Nephron (organoid): ENCODE data around the gene MCM10.
A peak's percentile ranks its signal among the peaks of the same experiment; 100 is the strongest.

Source experiments
- H3K27ac Mint-ChIP-seq, 3 experiments: 2 replicates each; pipeline ENCODE4 v1.8.0; 2020; ENCODE audit warnings: mixed read lengths in 3 of 3, mild to moderate bottlenecking in 2 of 3, moderate library complexity in 1 of 3
- H3K27me3 Mint-ChIP-seq: 2 replicates; pipeline ENCODE4 v1.8.0; 2021; ENCODE audit warnings: low read depth, mild to moderate bottlenecking, moderate library complexity, mixed read lengths
- H3K36me3 Mint-ChIP-seq: 2 replicates; pipeline ENCODE4 v1.8.0; 2020; ENCODE audit warnings: low read depth, mixed read lengths
- H3K4me1 Mint-ChIP-seq: 2 replicates; pipeline ENCODE4 v1.8.0; 2020; ENCODE audit warnings: mixed read lengths
- H3K4me3 Mint-ChIP-seq, 3 experiments: 2 replicates each; pipeline ENCODE4 v1.8.0; 2020; ENCODE audit warnings: mild to moderate bottlenecking in 3 of 3, mixed read lengths in 3 of 3, moderate library complexity in 2 of 3
- H3K9me3 Mint-ChIP-seq: 2 replicates; pipeline ENCODE4 v1.8.0; 2020; ENCODE audit warnings: mixed read lengths
- CTCF ChIP-seq, 3 experiments: fragments of 200-600 bp; sonication (generic); IDR thresholded peaks; one replicate each; pipeline ENCODE4 v1.5.0; 2021; ENCODE audit warnings: antibody characterized with exemption in 3 of 3; ENCODE audit not compliant: unreplicated experiment in 3 of 3

Gene MCM10

GRCh38 chr10:13195016-13195415 is 33.7 kb downstream of the MCM10 start:
- Mint-ChIP-seq H3K36me3 (peaks cover 16% of the 10 kb centered on the region), H3K4me3 (no peak overlapping the region), H3K27ac (no peak overlapping the region), H3K9me3 (no peaks in the 10 kb centered on the region), H3K4me1 (no peaks in the 10 kb centered on the region), H3K27me3 (no peaks in the 10 kb centered on the region)
- TF ChIP-seq CTCF (IDR thresholded peaks at IDR 0.05; ENCODE audit: unreplicated experiment in 3 of 3), result no peak

GRCh38 chr10:13201132-13201531 is 39.8 kb downstream of the MCM10 start:
- TF ChIP-seq CTCF (IDR thresholded peaks at IDR 0.05; ENCODE audit: unreplicated experiment in 3 of 3), result no peak
- Mint-ChIP-seq H3K36me3 (peaks cover 28% of the 10 kb centered on the region), H3K27ac (no peak overlapping the region), H3K9me3 (no peaks in the 10 kb centered on the region), H3K27me3 (no peaks in the 10 kb centered on the region), H3K4me3 (no peak overlapping the region), H3K4me1 (no peaks in the 10 kb centered on the region)

GRCh38 chr10:13206091-13206490 is 44.7 kb downstream of the MCM10 start:
- Mint-ChIP-seq H3K27me3 (no peaks in the 10 kb centered on the region), H3K36me3 (peaks cover 27% of the 10 kb centered on the region), H3K27ac (no peak overlapping the region), H3K4me1 (no peaks in the 10 kb centered on the region), H3K9me3 (no peaks in the 10 kb centered on the region), H3K4me3 (no peak overlapping the region)
- TF ChIP-seq CTCF (IDR thresholded peaks at IDR 0.05; ENCODE audit: unreplicated experiment in 3 of 3), result no peak

DNA sequence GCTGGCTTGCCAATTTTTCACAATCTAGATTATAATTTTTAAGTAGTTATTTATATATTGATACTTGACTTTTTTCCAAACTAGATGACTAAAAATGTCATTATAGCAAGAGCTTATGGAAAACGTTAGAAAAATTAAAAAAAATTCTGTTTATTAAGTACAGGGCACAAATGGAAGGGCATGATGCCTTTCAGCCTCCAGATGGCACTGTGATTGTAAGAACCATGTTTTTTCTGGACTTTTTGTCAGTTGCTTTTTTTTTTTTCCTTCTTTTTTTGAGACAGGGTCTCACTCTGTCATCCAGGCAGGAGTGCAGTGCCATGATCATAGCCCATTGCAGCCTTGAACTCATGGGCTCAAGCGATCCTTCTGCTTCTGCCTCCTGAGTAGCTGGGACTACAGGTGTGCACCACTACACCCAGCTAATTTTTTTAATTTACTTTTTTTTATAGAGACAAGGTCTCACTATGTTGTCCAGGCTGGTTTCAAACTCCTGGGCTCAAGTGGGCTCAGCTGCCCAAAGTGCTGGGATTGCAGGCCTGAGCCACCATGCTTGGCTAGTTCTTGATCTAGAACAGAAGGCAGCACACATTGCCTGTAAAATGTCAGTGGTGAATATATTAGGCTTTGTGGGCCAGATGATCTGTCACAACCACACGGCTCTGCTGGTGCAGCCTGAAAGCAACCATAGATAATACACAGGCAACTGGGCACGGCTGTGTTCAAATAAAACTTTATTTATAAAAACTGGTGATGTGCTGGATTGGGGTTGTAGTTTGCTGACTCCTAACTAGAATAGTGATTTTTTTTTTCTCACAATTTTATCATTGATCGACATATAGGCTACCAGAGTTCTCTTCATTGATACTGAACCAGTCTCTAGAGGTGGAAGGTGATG is 45.4 kb downstream of the MCM10 start:
- TF ChIP-seq CTCF (IDR thresholded peaks at IDR 0.05; ENCODE audit: unreplicated experiment in 3 of 3), result peak; percentile 41 to 62 (median 47)
- Mint-ChIP-seq H3K4me1 (no peaks in the 10 kb centered on the region), H3K36me3 (peaks cover 25% of the 10 kb centered on the region), H3K27me3 (no peaks in the 10 kb centered on the region), H3K9me3 (no peaks in the 10 kb centered on the region), H3K4me3 (no peak overlapping the region), H3K27ac (no peak overlapping the region)

- no peaks in the 10 kb centered on the region for H3K4me1 Mint-ChIP-seq
- peaks cover 22% of the 10 kb centered on the region for H3K36me3 Mint-ChIP-seq
- no peak overlapping the region for H3K27ac Mint-ChIP-seq
- no peak overlapping the region for H3K4me3 Mint-ChIP-seq
- H3K9me3 Mint-ChIP-seq, result peaks cover 8% of the 10 kb centered on the region
- no peaks in the 10 kb centered on the region for H3K27me3 Mint-ChIP-seq
- TF ChIP-seq CTCF (IDR thresholded peaks at IDR 0.05; ENCODE audit: unreplicated experiment in 3 of 3), result no peak
Measured at GRCh38 chr10:13213163-13213562, 51.8 kb downstream of the MCM10 start.

DNA sequence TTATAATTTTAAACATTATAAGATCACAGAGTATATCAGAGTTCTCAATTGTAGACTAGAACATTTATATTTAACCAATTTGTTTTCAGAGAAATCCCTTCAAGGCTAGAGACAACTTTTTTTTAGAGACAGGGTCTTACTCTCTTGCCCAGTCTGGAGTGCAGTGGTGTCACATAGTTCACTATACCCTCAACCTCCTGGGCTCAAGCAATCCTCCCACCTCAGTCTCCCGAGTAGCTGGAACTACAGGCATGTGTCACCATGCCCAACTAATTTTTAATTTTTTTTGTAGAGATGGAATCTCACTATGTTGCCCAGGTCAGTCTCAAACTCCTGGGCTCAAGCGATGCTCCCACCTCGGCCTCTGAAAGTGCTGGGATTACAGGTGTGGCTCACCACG is 57.5 kb downstream of the MCM10 start:
- no peak for TF ChIP-seq CTCF (IDR thresholded peaks at IDR 0.05; ENCODE audit: unreplicated experiment in 3 of 3)
- peaks cover 3% of the 10 kb centered on the region for H3K27me3 Mint-ChIP-seq
- peaks cover 10% of the 10 kb centered on the region for H3K36me3 Mint-ChIP-seq
- H3K4me1 Mint-ChIP-seq, result peaks cover 6% of the 10 kb centered on the region
- peaks cover 4% of the 10 kb centered on the region for H3K9me3 Mint-ChIP-seq
- no peak overlapping the region for H3K4me3 Mint-ChIP-seq
- H3K27ac Mint-ChIP-seq, result no peak overlapping the region
